ENCODE measurements around the gene GALNT14.

- TF ChIP-seq GATA2 (IDR thresholded peaks at IDR 0.05; ENCODE audit: low read depth, low read length) (no peak), GATA3 (IDR thresholded peaks at IDR 0.05; ENCODE audit: low read depth, low read length) (no peak)
Measured at GRCh38 chr2:31132786-31133185, 5.5 kb downstream of the GALNT14 start.
